ENCODE data around the gene SAP25. TPM values are rescaled to one million over a fixed set of nuclear protein-coding genes. Genes with fewer than 3 reads are reported as not detected.

SAP25 gene
- total RNA-seq, result 0.93 and 2.4 TPM in 2 replicates

DNA sequence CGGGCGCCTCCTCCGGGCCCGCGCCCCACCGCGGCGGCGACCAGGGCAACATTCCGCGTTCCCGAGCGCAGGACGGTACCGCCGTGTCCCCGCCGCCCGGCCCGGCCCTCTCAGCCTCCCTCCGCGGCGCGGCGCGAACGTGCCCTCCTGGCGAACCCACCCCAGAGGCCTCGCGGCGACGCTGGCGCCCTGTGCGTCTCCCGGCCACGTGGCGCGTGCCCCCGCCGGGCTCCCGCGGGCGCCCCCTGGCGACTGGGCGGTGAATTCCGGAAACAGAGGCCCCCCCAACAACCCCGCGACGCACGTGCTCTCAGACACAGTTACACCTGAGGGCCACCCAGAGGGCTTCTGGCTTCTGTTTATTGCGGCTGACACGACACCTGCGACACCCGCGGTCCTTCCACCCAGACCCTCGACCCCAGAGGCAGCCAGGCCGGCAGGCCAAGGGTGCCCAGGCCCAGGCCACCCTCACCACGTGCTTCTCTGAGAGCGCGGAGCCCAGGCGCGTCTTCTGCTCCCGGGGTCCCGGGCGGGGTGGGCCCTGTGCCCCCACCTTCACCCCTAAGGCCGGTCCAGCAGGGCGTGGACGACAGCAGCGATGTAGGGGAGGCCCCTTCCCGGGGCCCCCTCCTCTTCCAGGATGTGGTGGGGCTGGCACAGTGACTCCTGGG lies at the start of gene SAP25:
SAP25 (minus strand) TSS at position 210 of the 671 bp plus-strand sequence; CDS start at position 52, 158 bp downstream.

DNA sequence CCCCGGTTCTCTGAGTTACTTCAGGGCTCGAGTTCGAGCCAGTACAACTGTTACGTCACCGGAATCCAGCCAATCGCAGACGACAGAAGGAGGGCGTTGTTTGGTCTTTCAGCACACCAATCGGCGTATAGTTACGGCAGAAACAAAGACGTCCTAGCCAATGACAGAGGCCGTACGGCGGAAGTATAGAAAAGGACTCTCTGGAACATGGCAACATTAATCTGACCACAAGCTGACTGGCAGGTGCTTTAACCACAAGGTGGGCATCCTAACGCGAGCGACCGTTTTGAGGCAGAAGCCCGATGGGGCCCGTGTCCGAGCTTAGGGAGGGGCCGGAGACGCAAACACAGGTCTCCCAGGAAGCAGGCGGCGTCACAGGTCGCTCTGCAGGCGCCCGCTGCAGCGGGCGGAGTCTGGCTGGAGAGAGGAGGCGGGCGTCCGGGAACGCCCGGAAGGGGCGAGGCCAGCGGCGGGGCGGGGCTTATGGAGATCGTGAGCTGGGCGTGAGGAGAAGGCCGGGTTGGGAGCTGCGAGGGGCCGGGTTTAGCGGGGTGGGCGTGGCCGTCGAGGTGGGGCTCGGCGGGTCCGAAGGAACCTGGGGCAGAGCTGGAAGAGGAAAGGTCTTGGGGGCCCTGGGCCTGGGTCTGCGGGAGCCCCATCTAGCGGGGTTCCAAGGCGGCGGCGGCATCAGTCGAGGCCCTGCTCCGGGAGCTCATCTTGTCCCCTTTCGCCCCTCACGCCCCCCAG lies 38.5 kb upstream of the SAP25 start, which contains the start of gene MOSPD3:
MOSPD3 (plus strand) TSS at position 558 of the 747 bp plus-strand sequence. CDS start 252 bp downstream, outside the sequence.

DNA sequence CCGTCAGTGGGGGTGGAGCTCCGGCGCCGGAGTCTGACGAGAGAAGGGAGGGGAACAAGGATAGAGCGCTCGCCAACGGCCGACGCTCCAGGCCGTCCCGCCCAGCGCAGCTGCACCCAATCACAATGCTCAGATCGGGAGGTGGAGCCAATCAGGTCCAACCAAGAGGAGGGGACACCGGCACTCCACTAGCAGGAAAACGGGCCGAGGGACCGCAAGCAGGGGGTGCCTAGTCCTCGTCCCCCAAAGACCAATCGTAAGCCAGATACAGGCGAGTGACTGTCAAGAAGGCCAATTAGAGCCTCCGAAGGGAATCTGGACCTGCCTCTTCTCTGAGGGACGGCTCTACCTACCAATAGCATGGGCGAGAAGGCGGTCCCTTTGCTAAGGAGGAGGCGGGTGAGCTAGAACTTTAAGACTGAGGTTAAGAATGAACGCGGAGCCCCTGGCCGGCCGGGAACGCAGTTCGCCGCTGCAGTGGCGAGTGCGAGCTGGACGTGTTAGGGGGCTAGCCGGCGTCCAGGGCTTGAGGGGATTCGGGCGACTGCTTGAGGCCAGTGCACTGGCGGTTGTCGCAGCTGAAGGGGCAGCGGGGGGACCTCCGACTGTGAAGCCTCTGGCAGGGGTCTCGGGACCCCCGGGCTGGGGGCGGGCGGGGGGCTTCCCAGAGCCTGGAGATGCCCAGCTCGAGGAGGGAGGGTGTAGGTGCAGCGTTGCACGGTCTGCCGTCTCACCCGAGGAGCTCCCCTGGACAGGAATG lies 12.7 kb upstream of the SAP25 start, which contains the start of gene FBXO24:
FBXO24 (plus strand) TSS at position 63 of the 760 bp plus-strand sequence; CDS start at position 361, 298 bp downstream.

DNA sequence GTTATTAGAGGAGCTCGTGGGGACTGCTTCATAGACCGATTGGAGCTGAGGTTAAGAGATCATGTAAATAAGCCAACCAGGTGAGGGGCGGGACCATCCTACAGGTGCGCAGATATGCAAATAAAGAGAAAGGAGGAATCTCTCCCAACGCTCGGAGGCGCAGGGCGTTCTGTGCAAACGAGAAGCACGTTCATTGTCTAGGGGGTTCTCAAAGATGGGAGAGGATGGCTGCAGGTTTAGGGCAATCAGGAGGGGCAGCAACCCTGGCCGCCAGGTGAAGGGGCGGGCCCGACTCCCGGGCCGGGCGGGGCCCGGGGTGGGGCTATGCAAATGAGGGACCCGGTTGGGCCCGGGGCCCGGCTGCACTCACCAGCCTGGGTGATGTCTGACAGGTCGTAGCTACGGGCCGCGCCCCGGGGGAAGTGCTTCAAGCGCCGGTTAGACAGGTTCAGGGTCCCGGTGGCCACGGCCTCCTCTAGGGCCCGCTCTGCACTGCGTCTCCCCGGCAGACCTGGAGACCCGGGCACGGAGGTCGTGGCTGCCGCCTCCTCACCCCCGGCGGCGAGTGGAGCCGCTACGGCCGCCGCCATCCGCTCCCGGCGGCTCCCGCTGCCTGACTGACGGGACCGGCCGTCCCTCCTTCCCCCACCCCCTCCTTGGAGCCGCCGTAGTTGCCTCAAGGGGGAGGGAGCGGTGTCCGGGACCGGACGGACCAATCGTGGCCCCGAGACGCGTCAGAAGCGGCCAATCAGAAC lies 12.0 kb upstream of the SAP25 start, which contains the start of gene LRCH4:
LRCH4 (minus strand) TSS at position 619 of the 755 bp plus-strand sequence; CDS start at position 590, 29 bp downstream.

DNA sequence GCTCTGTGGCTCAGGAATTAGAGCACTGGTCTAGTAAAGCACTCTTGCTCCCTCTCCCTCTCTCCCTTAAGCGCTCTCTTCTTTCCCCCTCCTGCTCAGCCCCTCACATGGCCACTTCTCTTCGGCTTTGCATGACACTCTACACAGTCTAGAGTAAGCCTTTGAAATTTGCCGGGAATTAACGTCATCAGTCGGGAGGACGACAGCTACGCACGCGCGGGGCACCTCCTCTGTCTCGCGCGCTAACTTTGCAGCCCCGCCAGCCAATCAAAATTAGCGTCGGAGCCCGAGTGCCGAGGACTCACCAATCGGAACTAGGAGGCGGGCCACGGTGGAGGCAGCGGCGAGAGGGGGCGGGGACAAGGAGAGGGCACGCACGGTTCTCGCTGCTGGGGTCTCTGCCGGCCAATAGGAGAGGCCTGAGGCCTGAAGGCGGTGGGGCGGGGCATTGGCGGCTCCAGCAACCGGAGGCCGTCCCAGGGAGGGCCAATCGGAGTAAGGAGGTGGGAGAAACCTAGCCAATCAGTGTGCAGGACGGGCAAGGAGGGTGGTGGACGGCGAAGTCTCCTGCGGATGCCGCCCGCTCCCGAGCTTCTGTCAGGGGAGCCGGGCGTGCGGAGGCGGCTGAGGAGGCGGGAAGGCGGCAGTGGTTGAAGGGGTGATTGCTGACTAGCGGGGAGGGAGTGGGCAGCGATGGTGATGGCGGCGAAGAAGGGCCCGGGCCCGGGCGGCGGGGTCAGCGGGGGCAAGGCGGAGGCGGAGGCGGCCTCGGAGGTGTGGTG lies 34.9 kb downstream of the SAP25 start, which contains the start of gene AGFG2:
AGFG2 (plus strand) TSS at position 550 of the 782 bp plus-strand sequence; CDS start at position 694, 144 bp downstream.

Other genes with a start within 250 kb of the SAP25 start
- 6.8 and 12.7 TPM in 2 replicates for gene PILRB, start 215.8 kb downstream of the SAP25 start, total RNA-seq
- 2.2 and 5.6 TPM in 2 replicates for gene PILRA, start 200.4 kb downstream of the SAP25 start, total RNA-seq
- gene ZCWPW1, start 145.2 kb downstream of the SAP25 start, total RNA-seq, result 0.58 and 2.4 TPM in 2 replicates
- 25.7 and 32.7 TPM in 2 replicates for gene MEPCE, start 144.1 kb downstream of the SAP25 start, total RNA-seq
- gene PPP1R35, start 137.4 kb downstream of the SAP25 start, total RNA-seq, result 23.6 and 33.3 TPM in 2 replicates
- gene SPACDR, start 109.6 kb downstream of the SAP25 start, total RNA-seq, result 8.4 TPM in 1 of 2 replicates, not detected in the other
- 48.1 and 49.1 TPM in 2 replicates for gene TSC22D4, start 94.7 kb downstream of the SAP25 start, total RNA-seq
- 2.6 and 3.4 TPM in 2 replicates for gene NYAP1, start 90.0 kb downstream of the SAP25 start, total RNA-seq
- gene AGFG2, start 34.7 kb downstream of the SAP25 start, total RNA-seq, result 20.5 and 38.2 TPM in 2 replicates
- 46.8 and 48.4 TPM in 2 replicates for gene LRCH4, start 12.2 kb upstream of the SAP25 start, total RNA-seq
- gene FBXO24, start 12.4 kb upstream of the SAP25 start, total RNA-seq, result 0.12 TPM in 1 of 2 replicates, not detected in the other
- gene PCOLCE, start 28.5 kb upstream of the SAP25 start, total RNA-seq, result 579 and 757 TPM in 2 replicates
- gene MOSPD3, start 38.6 kb upstream of the SAP25 start, total RNA-seq, result 15.6 and 21.6 TPM in 2 replicates
- gene TFR2, start 67.7 kb upstream of the SAP25 start, total RNA-seq, result 0.47 TPM in 1 of 2 replicates, not detected in the other
- not detected in 2 replicates for gene ACTL6B, start 82.5 kb upstream of the SAP25 start, total RNA-seq
- 201 and 244 TPM in 2 replicates for gene GNB2, start 99.8 kb upstream of the SAP25 start, total RNA-seq
- 13.8 and 18.6 TPM in 2 replicates for gene GIGYF1, start 120.3 kb upstream of the SAP25 start, total RNA-seq
- 25.4 and 34.2 TPM in 2 replicates for gene POP7, start 132.2 kb upstream of the SAP25 start, total RNA-seq
- not detected in 2 replicates for gene EPO, start 146.6 kb upstream of the SAP25 start, total RNA-seq
- gene ZAN, start 159.7 kb upstream of the SAP25 start, total RNA-seq, result not detected in 2 replicates